Activated naive CD4-positive, alpha-beta T cell treated with Interleukin-2 at 50 U/mL for 16 hours (primary cell): ENCODE results near the gene RUFY3.
"Not testable (repeated sequence)": the region's sequence is repeated elsewhere in the genome, so short reads cannot be mapped to it uniquely, and the experiment has no call there.

Experiments used
- DNase-seq: peaks from one replicate; pipeline ENCODE4 v3.0.0-alpha.2; 2020

The RUFY3 gene

GRCh38 chr4:70705183-70706043 lies 16.4 kb upstream of the RUFY3 start:
- DNase-seq, result peak; percentile 75

GRCh38 chr4:70706044-70706461 lies 15.7 kb upstream of the RUFY3 start:
- no peak for DNase-seq

- no peak for DNase-seq
These were observed 15.2 kb upstream of the RUFY3 start for GRCh38 chr4:70706516-70706915.

- DNase-seq, result no peak
These were observed 12.1 kb upstream of the RUFY3 start for GRCh38 chr4:70709611-70710205.

- DNase-seq, result no peak
These were observed 10.2 kb upstream of the RUFY3 start for GRCh38 chr4:70711599-70711998.

- no peak for DNase-seq
These were observed 9.6 kb upstream of the RUFY3 start for GRCh38 chr4:70712150-70712549.

- DNase-seq, result no peak
These were observed 8.9 kb upstream of the RUFY3 start for GRCh38 chr4:70712604-70713452.

- DNase-seq, result no peak
These were observed 8.2 kb upstream of the RUFY3 start for GRCh38 chr4:70713453-70714078.

- DNase-seq, result no peak
These were observed 7.5 kb upstream of the RUFY3 start for GRCh38 chr4:70714079-70714887.

GRCh38 chr4:70715097-70715496 lies 6.7 kb upstream of the RUFY3 start:
- DNase-seq, result no peak

GRCh38 chr4:70718811-70719604 lies 2.8 kb upstream of the RUFY3 start:
- DNase-seq, result no peak

- peak; percentile 28 for DNase-seq
These were observed 531 bp downstream of the RUFY3 start for GRCh38 chr4:70722199-70722791.

GRCh38 chr4:70724463-70724862 lies 2.7 kb downstream of the RUFY3 start:
- no peak for DNase-seq

GRCh38 chr4:70725633-70726032 lies 3.9 kb downstream of the RUFY3 start:
- DNase-seq, result no peak

GRCh38 chr4:70726515-70726914 lies 4.8 kb downstream of the RUFY3 start:
- not testable (repeated sequence) for DNase-seq

- no peak for DNase-seq
These were observed 6.3 kb downstream of the RUFY3 start for GRCh38 chr4:70728091-70728490.

- DNase-seq, result not testable (repeated sequence)
These were observed 11.1 kb downstream of the RUFY3 start for GRCh38 chr4:70732878-70733277.

- DNase-seq, result peak; percentile 16
These were observed 12.6 kb downstream of the RUFY3 start for GRCh38 chr4:70734168-70734954.

GRCh38 chr4:70734971-70735370 lies 13.2 kb downstream of the RUFY3 start:
- no peak for DNase-seq

GRCh38 chr4:70735915-70736314 lies 14.2 kb downstream of the RUFY3 start:
- peak; percentile 15 for DNase-seq
